Placental epithelial cell (primary cell): ENCODE results near the gene HOXA3. TPM values are rescaled to one million over a fixed set of nuclear protein-coding genes. Genes with fewer than 3 reads are reported as not detected.

Experiments used
- small RNA-seq: library from RNA; depleted of rRNA; stranded (forward); fragments of <200 nt; gene quantifications from one replicate; pipeline ENCODE3, GENCODE V24; 2012
- total RNA-seq: library from RNA; depleted of rRNA; stranded (reverse); fragments of >200 nt; gene quantifications from 2 replicates; pipeline ENCODE4 v1.2.3, GENCODE V29; 2012

Gene HOXA3
- total RNA-seq, 1 donor: 4.7 TPM

Small RNA genes within 50 kb of the gene (small RNA-seq; reads per million reads assigned to genes)
- gene AC004080.5: not detected
- gene RF01977: not detected
- gene RF02140: not detected
- not detected for gene RF02141

Other genes starting within 250 kb of the HOXA3 start
- 1.2 and 1.5 TPM in 2 replicates for gene HOXA1, start 56.6 kb downstream of the HOXA3 start, total RNA-seq
- 0.65 and 4.7 TPM in 2 replicates for gene HOXA2, start 49.9 kb downstream of the HOXA3 start, total RNA-seq
- 0.43 and 1.6 TPM in 2 replicates for gene HOXA4, start 21.8 kb downstream of the HOXA3 start, total RNA-seq
- gene HOXA5, start 8.9 kb downstream of the HOXA3 start, total RNA-seq: 0.39 TPM in 1 of 2 replicates, not detected in the other
- gene HOXA6, start 4.8 kb downstream of the HOXA3 start, total RNA-seq: not detected in 2 replicates
- gene HOXA7, start 4.1 kb upstream of the HOXA3 start, total RNA-seq: not detected in 2 replicates
- not detected in 2 replicates for gene HOXA9, start 13.0 kb upstream of the HOXA3 start, total RNA-seq
- gene HOXA10, start 21.7 kb upstream of the HOXA3 start, total RNA-seq: 0.39 TPM in 1 of 2 replicates, not detected in the other
- gene HOXA11, start 32.6 kb upstream of the HOXA3 start, total RNA-seq: 0.11 TPM in 1 of 2 replicates, not detected in the other
- under 0.01 TPM in 1 of 2 replicates, not detected in the other for gene HOXA13, start 47.5 kb upstream of the HOXA3 start, total RNA-seq
- not detected in 2 replicates for gene EVX1, start 90.2 kb upstream of the HOXA3 start, total RNA-seq